HG02885 (cell line): Measurements from ENCODE around the gene NEB.

Experiments
- ATAC-seq: cut with Tn5 transposase; IDR thresholded peaks from one replicate; pipeline ENCODE4 v1.9.1; 2021; ENCODE audit warnings: mild to moderate bottlenecking; ENCODE audit not compliant: unreplicated experiment, poor library complexity

Gene NEB

DNA sequence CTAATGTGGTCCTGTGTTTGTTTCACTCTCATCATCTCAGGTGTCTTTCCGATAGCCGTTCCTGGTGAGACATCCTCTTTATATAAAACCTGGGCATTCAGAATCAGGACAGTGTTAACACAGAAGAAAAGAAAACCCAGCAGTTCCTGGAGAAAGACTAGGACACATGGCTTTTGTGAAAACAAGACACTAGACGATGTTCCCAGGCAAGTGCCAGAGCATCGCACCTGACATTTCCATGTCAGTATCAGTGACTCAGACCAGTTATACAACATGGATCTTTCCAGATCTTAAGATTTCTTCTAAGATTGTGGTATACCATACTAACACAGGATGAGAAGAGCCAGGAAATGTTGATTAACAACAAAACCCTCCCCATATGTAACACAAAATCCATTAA, 228.1 kb downstream of the NEB start:
- ATAC-seq: no peak

- no peak for ATAC-seq
Observed at GRCh38 chr2:151498178-151498577, 236.1 kb downstream of the NEB start.

DNA sequence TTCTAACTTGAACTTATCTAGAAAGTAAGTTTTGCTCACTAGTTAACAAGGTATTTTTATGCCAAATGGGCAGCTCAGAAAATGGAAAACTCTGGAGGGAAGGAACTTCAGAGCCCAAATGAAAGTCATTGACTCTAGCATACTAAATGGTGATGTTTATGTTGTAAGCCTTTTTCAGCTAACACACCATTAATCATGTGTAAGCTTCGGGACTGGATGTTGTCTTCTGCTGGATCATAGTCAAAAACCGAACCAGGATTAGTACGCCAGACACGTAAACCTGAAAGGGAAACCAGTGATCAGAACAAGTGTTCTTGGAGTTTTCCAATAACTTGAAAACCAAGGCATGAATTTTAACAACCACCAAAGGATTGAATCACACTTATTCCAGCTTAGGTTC, 242.8 kb downstream of the NEB start:
- no peak for ATAC-seq

DNA sequence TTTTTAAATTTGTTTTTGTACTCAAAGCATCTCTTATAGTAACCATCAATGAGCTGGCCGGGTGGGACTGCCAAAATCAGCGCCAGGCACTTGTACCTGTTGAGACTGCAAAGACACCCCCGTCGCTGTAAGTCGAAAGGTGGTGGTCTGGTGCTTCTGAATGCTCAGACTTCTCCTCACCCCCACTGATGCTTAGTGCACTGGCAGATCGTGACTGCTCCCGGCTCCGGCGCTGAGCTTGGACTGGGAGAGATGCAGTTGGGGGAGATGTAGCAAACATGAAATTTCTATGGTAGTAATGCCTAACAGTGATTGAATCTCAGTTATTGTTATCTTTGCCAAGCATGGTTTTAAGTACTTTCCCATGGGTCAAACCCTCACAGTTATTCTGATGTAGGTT, 244.0 kb downstream of the NEB start:
- no peak for ATAC-seq

- ATAC-seq: no peak
Observed at GRCh38 chr2:151486053-151486452, 248.2 kb downstream of the NEB start.

- no peak for ATAC-seq
Observed at GRCh38 chr2:151484100-151484499, 250.2 kb downstream of the NEB start.

GRCh38 chr2:151483546-151483945, 250.7 kb downstream of the NEB start:
- no peak for ATAC-seq

DNA sequence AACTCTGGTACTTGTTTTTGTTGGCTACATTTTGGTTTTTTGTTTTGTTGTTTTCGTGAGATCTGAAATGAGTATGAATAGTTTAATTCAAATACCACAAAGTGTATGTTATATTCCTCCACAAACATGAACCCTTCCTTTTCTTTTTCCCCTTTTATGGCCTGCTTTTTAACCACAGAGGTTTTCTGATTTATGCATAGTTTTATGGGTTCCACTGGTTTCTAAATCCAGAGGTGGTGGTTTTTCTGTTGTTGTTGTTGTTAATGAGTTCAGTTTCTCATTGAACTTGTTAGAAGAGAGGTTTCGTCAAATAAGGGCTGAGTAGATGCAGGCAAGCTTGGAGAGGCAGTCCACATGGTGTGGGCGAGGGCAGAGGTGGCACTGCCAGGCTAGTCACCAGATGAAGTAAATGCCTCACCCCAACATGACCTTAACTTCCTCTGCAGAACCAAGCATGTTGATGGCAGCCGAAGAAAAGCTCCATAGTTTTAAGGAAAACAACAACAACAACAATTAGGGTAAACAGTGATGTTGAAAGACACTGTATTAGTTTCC, 252.0 kb downstream of the NEB start:
- no peak for ATAC-seq

- ATAC-seq: no peak
Observed at GRCh38 chr2:151481744-151482143, 252.5 kb downstream of the NEB start.

- ATAC-seq: no peak
Observed at GRCh38 chr2:151478011-151478410, 256.3 kb downstream of the NEB start.

- ATAC-seq: no peak
Observed at GRCh38 chr2:151476287-151476686, 258.0 kb downstream of the NEB start.

GRCh38 chr2:151475071-151475470, 259.2 kb downstream of the NEB start:
- ATAC-seq: no peak

GRCh38 chr2:151472966-151473365, 261.3 kb downstream of the NEB start:
- ATAC-seq: no peak

GRCh38 chr2:151470556-151470955, 263.7 kb downstream of the NEB start:
- ATAC-seq: no peak

- no peak for ATAC-seq
Observed at GRCh38 chr2:151465771-151466170, 268.5 kb downstream of the NEB start.

GRCh38 chr2:151459358-151459757, 274.9 kb downstream of the NEB start:
- ATAC-seq: no peak

DNA sequence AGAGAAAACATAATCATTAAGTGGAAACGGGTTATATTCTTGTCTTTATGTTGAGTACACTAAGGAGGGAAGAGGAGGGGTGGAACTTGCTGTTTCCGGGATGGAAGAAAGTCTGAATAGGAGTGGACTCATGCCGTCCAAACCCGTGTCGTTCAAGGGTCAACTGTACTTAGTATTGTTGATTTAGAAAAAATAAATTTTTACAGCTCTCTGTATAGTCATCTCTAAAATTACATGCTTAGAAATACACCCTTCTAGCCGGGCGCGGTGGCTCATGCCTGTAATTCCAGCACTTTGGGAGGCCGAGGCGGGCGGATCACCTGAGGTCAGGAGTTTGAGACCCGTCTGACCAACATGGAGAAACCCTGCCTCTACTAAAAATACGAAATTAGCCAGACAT, 295.1 kb downstream of the NEB start:
- ATAC-seq: no peak

DNA sequence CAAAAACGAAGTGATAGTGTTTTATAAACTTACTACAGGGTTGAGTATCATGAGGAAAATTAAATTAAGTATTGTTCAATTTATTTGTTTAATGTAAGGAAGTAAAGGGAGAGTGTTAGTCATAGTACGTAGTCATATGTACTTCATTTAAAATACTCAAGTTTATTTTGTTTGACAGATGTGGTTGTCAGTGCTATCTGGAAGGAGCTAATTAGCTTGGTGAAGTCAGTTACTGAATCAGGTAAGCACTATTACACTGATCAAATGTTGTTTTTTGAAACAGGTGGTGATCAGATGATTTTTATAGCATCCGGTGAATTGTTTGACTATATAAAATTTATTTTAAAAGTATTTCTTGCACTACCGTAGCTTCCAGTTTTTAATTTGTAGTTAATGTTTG, 295.8 kb downstream of the NEB start:
- ATAC-seq: no peak

- ATAC-seq: no peak
Observed at GRCh38 chr2:151437630-151438029, 296.6 kb downstream of the NEB start.
